Ascending aorta (tissue), 2 donors: Measurements from ENCODE around the gene LEMD3. TPM values are rescaled to one million over a fixed set of nuclear protein-coding genes. Genes with fewer than 3 reads are reported as not detected.

ENCODE experiments used
- DNase-seq, 2 donors: peaks; one replicate each; pipeline ENCODE4 v3.0.0-alpha.2; 2019; ENCODE audit warnings: low spot score in 2 of 2
- H3K27ac ChIP-seq, 2 donors: fragments of 200-600 bp; sonication (generic); one replicate each; pipeline ENCODE4 v1.5.1; 2016 to 2017; ENCODE audit warnings: mild to moderate bottlenecking in 1 of 2
- H3K27me3 ChIP-seq: fragments of 200-600 bp; sonication (generic); one replicate; pipeline ENCODE4 v1.5.1; 2017
- H3K36me3 ChIP-seq, 2 donors: fragments of 200-600 bp; sonication (generic); one replicate each; pipeline ENCODE4 v1.5.1; 2016
- H3K4me1 ChIP-seq, 2 donors: fragments of 200-600 bp; sonication (generic); one replicate each; pipeline ENCODE4 v1.5.1; 2016 to 2017; ENCODE audit warnings: mild to moderate bottlenecking in 1 of 2
- H3K4me3 ChIP-seq, 2 donors: fragments of 200-600 bp; sonication (generic); one replicate each; pipeline ENCODE4 v1.5.1; 2016 to 2017; ENCODE audit warnings: mild to moderate bottlenecking in 1 of 2
- H3K9me3 ChIP-seq, 2 donors: fragments of 200-600 bp; sonication (generic); one replicate each; pipeline ENCODE4 v1.5.1; 2016
- CTCF ChIP-seq, 3 experiments: fragments of 200-600 bp in 2 of 3; fragments of 450-650 bp in 1 of 3; sonication (generic) in 2 of 3; IDR thresholded peaks; one replicate each; pipeline ENCODE4 v1.5.1; 2016 to 2019; ENCODE audit warnings: antibody characterized with exemption in 3 of 3, mild to moderate bottlenecking in 1 of 3, moderate library complexity in 1 of 3
- intact Hi-C: fragments of 100-400 bp; cut with DNase I; formaldehyde crosslinking; loops from one replicate; pipeline ENCODE4 v1.15.1; 2023
- total RNA-seq: library from RNA; depleted of rRNA; stranded (reverse); fragments of >200 nt; gene quantifications from one replicate; pipeline ENCODE4 v1.1.0, GENCODE V29; 2016

LEMD3 gene
- total RNA-seq, 1 donor from 2014 or later = 10.6 TPM

GRCh38 chr12:65294641-65295262 lies 125.4 kb downstream of the LEMD3 start:
- Histone ChIP-seq H3K4me3 (no peak overlapping the region), H3K27me3 (no peaks in the 10 kb centered on the region), H3K36me3 (no peaks in the 10 kb centered on the region), H3K4me1 (peaks cover 0 to 18% of the 10 kb centered on the region in 2 donors), H3K9me3 (no peaks in the 10 kb centered on the region), H3K27ac (no peak overlapping the region)
- intact Hi-C loops = no loop called here
- TF ChIP-seq CTCF (IDR thresholded peaks at IDR 0.05) = no peak
- no peak for DNase-seq

GRCh38 chr12:65296508-65297265 lies 127.3 kb downstream of the LEMD3 start:
- Histone ChIP-seq H3K27ac (no peak overlapping the region), H3K4me3 (no peak overlapping the region), H3K36me3 (no peaks in the 10 kb centered on the region), H3K4me1 (peaks cover 0 to 21% of the 10 kb centered on the region in 2 donors), H3K9me3 (no peaks in the 10 kb centered on the region), H3K27me3 (no peaks in the 10 kb centered on the region)
- DNase-seq = no peak
- TF ChIP-seq CTCF (IDR thresholded peaks at IDR 0.05) = no peak
- intact Hi-C loops = no loop called here

Other genes starting within 250 kb of the LEMD3 start
- gene WIF1, start 48.3 kb upstream of the LEMD3 start, total RNA-seq = not detected
- 79.4 TPM for gene MSRB3, start 109.1 kb downstream of the LEMD3 start, total RNA-seq